ENCODE measurements around the gene FOXK1.

FOXK1 gene

GRCh38 chr7:4781366-4782069 is 99.4 kb downstream of the FOXK1 start:
- peaks cover 20% of the 10 kb centered on the region for H3K36me3 Mint-ChIP-seq (ENCODE audit: low read depth)
- H3K27ac Mint-ChIP-seq, result no peak overlapping the region
- H3K4me3 Mint-ChIP-seq, result no peak overlapping the region
- no peaks in the 10 kb centered on the region for H3K9me3 Mint-ChIP-seq
- H3K27me3 Mint-ChIP-seq, result no peaks in the 10 kb centered on the region
- peaks cover 17% of the 10 kb centered on the region for H3K4me1 Mint-ChIP-seq (ENCODE audit: low read depth)

DNA sequence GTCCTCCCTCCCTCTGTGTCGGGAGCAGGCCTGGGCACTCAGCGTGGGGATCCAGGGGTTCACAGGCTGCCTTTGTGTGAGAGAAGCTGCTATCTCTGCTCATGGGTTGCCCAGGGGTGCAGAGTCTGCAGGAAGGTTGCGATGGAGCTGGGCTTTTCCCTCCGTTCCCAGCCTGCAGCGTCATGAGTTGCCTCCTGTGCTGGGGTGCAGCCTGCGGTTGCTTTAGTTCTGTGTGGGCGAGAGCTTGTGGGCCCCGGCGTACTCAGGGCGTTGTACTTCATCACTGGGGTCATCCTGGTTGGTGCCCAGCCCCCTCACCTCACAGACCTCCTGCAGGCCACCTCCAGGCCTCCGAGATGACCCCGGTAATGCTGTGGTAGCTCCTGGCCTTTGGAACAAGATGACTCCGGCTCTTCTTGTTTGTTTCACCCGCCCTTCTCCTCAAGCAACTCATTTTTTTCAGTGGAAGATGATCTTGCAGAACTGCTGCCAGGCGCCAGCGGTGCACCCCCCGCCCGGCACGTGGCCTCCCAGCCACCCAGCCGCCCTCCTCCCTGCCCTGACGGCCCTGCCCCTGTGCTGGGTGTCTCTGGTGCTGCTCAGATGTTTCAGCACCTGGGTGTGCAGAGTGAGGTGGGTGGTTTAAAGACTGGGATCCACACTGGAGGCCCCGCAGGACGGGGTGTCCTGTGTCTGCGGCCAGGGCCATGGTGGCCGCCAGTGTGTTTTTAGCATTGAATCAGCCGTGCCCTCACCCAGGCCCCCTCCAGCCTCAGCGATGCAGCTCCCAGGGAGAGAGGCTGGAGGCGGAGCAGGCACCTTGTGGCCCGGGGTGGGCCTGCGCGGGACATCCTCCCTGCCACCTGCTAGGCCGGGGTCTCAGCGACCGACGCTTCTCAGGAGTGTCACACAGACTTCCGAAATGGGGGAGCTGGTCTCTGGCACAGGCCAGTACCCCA is 100.5 kb downstream of the FOXK1 start:
- H3K9me3 Mint-ChIP-seq, result no peaks in the 10 kb centered on the region
- H3K27me3 Mint-ChIP-seq, result no peaks in the 10 kb centered on the region
- no peak overlapping the region for H3K4me3 Mint-ChIP-seq
- H3K36me3 Mint-ChIP-seq (ENCODE audit: low read depth), result peaks cover 20% of the 10 kb centered on the region
- H3K27ac Mint-ChIP-seq, result no peak overlapping the region
- H3K4me1 Mint-ChIP-seq (ENCODE audit: low read depth), result peaks cover 9% of the 10 kb centered on the region

- Mint-ChIP-seq H3K27me3 (no peaks in the 10 kb centered on the region), H3K27ac (no peak overlapping the region), H3K4me1 (ENCODE audit: low read depth) (peaks cover 3% of the 10 kb centered on the region), H3K9me3 (no peaks in the 10 kb centered on the region), H3K4me3 (no peak overlapping the region), H3K36me3 (ENCODE audit: low read depth) (peaks cover 16% of the 10 kb centered on the region)
Measured at GRCh38 chr7:4783292-4783652, 101.2 kb downstream of the FOXK1 start.

- Mint-ChIP-seq H3K27ac (no peak overlapping the region), H3K4me3 (no peak overlapping the region), H3K36me3 (ENCODE audit: low read depth) (peaks cover 15% of the 10 kb centered on the region), H3K4me1 (ENCODE audit: low read depth) (no peaks in the 10 kb centered on the region), H3K27me3 (no peaks in the 10 kb centered on the region), H3K9me3 (no peaks in the 10 kb centered on the region)
Measured at GRCh38 chr7:4783762-4784351, 101.8 kb downstream of the FOXK1 start.

DNA sequence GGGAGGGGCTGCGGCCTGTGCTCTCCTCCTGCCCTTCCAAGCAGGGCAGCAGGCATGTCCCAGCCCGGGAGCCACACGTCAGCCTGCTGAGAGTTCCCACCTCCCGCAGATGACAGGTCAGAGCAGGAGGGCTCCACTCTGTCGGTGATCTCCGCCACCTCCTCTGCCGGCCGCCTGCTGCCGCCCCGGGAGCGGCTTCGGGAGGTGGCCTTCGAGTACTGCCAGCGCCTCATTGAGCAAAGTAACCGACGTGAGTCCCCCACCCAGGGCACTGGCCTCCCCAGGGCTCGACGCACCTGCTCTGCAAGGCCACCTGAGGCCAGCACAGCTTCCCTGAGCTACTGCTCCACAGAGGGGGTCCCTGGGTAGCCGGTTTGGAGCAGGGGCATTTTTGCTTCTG is 102.7 kb downstream of the FOXK1 start:
- Mint-ChIP-seq H3K36me3 (ENCODE audit: low read depth) (peaks cover 15% of the 10 kb centered on the region), H3K27me3 (no peaks in the 10 kb centered on the region), H3K27ac (no peak overlapping the region), H3K4me3 (no peak overlapping the region), H3K4me1 (ENCODE audit: low read depth) (no peaks in the 10 kb centered on the region), H3K9me3 (no peaks in the 10 kb centered on the region)

DNA sequence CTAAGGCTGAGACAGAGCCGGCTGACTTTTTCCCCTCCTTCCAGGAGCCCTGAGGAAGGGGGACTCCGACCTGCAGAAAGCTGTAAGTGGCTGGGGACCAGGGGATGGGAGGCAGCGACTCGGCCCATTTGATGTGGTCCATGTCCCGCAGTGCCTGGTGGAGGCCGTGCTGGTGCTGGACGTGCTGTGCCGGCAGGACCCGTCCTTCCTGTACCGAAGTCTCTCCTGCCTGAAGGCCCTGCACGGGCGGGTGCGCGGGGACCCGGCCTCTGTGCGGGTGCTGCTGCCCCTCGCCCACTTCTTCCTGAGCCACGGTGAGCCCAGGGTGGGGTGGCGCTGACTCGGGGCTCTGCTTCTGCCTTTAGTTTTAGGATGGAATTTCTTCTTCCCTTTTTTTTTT is 103.3 kb downstream of the FOXK1 start:
- no peak overlapping the region for H3K4me3 Mint-ChIP-seq
- peaks cover 15% of the 10 kb centered on the region for H3K36me3 Mint-ChIP-seq (ENCODE audit: low read depth)
- no peaks in the 10 kb centered on the region for H3K9me3 Mint-ChIP-seq
- H3K27ac Mint-ChIP-seq, result no peak overlapping the region
- no peaks in the 10 kb centered on the region for H3K4me1 Mint-ChIP-seq (ENCODE audit: low read depth)
- H3K27me3 Mint-ChIP-seq, result no peaks in the 10 kb centered on the region

- peaks cover 10% of the 10 kb centered on the region for H3K36me3 Mint-ChIP-seq (ENCODE audit: low read depth)
- no peaks in the 10 kb centered on the region for H3K4me1 Mint-ChIP-seq (ENCODE audit: low read depth)
- no peak overlapping the region for H3K27ac Mint-ChIP-seq
- no peak overlapping the region for H3K4me3 Mint-ChIP-seq
- no peaks in the 10 kb centered on the region for H3K9me3 Mint-ChIP-seq
- no peaks in the 10 kb centered on the region for H3K27me3 Mint-ChIP-seq
Measured at GRCh38 chr7:4786015-4786414, 103.9 kb downstream of the FOXK1 start.

DNA sequence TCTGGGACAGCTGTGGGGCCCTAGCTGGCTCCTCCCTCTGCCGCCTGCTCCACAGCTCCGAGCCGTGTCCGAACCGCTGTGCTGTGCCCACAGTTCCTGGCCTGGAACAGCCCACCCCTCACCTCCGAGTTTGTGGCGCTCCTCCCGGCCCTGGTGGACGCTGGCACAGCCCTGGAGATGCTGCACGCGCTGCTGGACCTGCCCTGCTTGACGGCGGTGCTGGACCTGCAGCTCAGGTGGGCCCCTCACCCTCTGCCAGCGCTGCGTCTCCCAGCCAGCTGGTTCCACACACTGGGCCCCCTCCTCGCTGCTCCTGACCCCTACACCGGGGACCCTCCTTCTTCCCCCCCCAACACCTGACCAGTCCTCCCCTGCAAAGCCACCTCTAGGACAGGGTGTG is 105.4 kb downstream of the FOXK1 start:
- H3K9me3 Mint-ChIP-seq, result no peaks in the 10 kb centered on the region
- peaks cover 4% of the 10 kb centered on the region for H3K4me1 Mint-ChIP-seq (ENCODE audit: low read depth)
- no peaks in the 10 kb centered on the region for H3K27me3 Mint-ChIP-seq
- H3K36me3 Mint-ChIP-seq (ENCODE audit: low read depth), result peaks cover 5% of the 10 kb centered on the region
- H3K27ac Mint-ChIP-seq, result no peak overlapping the region
- no peak overlapping the region for H3K4me3 Mint-ChIP-seq

DNA sequence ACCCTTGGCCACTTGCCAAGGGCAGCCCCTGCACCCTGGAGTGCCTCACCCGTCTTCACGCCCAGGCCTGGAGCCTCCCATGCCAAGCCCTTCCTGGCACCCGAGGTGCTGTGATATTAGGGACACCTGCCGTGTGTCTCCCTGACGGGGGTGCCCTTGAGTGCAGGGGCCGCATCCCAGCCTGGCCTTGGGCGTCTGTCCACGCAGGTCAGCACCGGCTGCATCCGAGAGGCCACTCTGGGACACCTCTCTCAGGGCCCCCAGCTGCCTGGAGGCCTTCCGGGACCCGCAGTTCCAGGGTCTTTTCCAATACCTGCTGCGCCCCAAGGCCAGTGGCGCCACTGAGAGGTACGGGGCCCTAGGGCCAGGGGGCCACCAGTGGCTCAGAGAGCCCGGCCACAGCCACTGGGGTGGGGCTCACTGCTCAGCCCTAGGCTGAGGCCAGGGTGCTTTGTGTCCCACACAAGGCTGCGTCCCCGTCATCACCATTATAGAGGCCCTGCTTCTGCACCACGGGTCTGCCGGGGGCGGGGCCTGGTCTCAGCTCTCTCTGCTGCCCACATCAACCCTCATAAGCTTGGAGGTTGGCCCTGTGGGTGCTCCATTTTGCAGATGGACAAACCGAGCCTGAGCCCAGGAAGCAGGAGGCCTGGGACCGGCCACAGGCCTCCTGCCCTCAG is 106.0 kb downstream of the FOXK1 start:
- Mint-ChIP-seq H3K4me3 (no peak overlapping the region), H3K4me1 (ENCODE audit: low read depth) (peaks cover 4% of the 10 kb centered on the region), H3K9me3 (no peaks in the 10 kb centered on the region), H3K36me3 (ENCODE audit: low read depth) (peaks cover 5% of the 10 kb centered on the region), H3K27me3 (no peaks in the 10 kb centered on the region), H3K27ac (no peak overlapping the region)

- H3K27ac Mint-ChIP-seq, result no peak overlapping the region
- no peak overlapping the region for H3K4me3 Mint-ChIP-seq
- H3K9me3 Mint-ChIP-seq, result no peaks in the 10 kb centered on the region
- no peaks in the 10 kb centered on the region for H3K27me3 Mint-ChIP-seq
- H3K36me3 Mint-ChIP-seq (ENCODE audit: low read depth), result peaks cover 5% of the 10 kb centered on the region
- peaks cover 4% of the 10 kb centered on the region for H3K4me1 Mint-ChIP-seq (ENCODE audit: low read depth)
Measured at GRCh38 chr7:4788627-4789189, 106.6 kb downstream of the FOXK1 start.

GRCh38 chr7:4789194-4790077 is 107.3 kb downstream of the FOXK1 start:
- Mint-ChIP-seq H3K4me1 (ENCODE audit: low read depth) (peaks cover 4% of the 10 kb centered on the region), H3K27me3 (no peaks in the 10 kb centered on the region), H3K9me3 (no peaks in the 10 kb centered on the region), H3K36me3 (ENCODE audit: low read depth) (peaks cover 5% of the 10 kb centered on the region), H3K4me3 (no peak overlapping the region), H3K27ac (no peak overlapping the region)

DNA sequence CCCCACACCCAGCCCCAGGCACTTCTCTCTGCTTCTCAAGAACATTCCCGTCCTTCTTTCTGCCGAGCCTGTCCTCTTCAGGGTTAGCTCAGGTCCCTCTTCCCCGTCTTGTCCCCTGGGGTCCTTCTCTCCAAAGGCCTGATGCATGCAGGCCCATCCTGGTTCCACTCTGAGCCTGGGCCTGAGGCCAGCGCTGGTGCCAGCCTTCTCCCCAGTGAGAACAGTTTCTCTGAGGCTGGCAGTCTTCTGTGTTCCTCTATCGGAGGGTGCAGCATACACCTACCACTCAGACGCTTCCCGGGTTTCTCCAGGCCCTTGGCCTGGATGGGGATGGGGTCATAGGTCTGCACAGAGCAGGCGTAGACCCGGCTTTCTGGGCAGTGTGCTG is 108.0 kb downstream of the FOXK1 start:
- Mint-ChIP-seq H3K27me3 (no peaks in the 10 kb centered on the region), H3K27ac (no peak overlapping the region), H3K9me3 (no peaks in the 10 kb centered on the region), H3K36me3 (ENCODE audit: low read depth) (peaks cover 5% of the 10 kb centered on the region), H3K4me1 (ENCODE audit: low read depth) (peaks cover 4% of the 10 kb centered on the region), H3K4me3 (no peak overlapping the region)

DNA sequence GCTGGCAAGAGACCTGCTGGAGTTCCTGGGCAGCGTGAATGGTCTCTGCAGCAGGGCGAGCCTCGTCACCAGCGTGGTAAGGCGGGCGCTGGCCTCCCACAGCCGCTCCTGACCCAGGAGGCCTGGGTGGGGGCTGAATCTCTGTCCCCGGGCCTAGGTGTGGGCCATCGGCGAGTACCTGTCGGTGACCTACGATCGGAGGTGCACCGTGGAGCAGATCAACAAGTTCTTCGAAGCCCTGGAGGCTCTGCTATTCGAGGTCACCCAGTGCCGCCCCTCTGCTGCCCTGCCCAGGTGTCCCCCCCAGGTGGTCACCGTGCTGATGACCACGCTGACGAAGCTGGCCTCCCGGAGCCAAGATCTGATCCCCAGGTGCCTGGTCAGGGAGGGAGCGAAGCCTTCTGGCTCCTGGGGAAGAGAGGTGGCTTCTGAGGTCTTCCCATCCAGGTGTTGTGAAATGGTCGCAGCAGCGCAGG is 108.5 kb downstream of the FOXK1 start:
- peaks cover 5% of the 10 kb centered on the region for H3K36me3 Mint-ChIP-seq (ENCODE audit: low read depth)
- no peaks in the 10 kb centered on the region for H3K9me3 Mint-ChIP-seq
- H3K27me3 Mint-ChIP-seq, result no peaks in the 10 kb centered on the region
- H3K4me1 Mint-ChIP-seq (ENCODE audit: low read depth), result peaks cover 4% of the 10 kb centered on the region
- no peak overlapping the region for H3K27ac Mint-ChIP-seq
- H3K4me3 Mint-ChIP-seq, result no peak overlapping the region

Data from stimulated activated naive CD8-positive, alpha-beta T cell treated with anti-CD3 and anti-CD28 coated beads, Interleukin-15, Interleukin-2, amounts not matched to agents 100 ng/mL and 50 ng/mL, for 24 hours (primary cell).